Right lobe of liver (tissue), 4 donors: ENCODE results near the gene ADAP2.

Experiments used
- CTCF ChIP-seq, 4 donors: fragments of 200-600 bp in 3 of 4; fragments of 450-650 bp in 1 of 4; IDR thresholded peaks; one replicate each; pipeline versions ENCODE4 v1.5.1 to v1.8.0; 2016 to 2022; ENCODE audit warnings: antibody characterized with exemption in 4 of 4, mild to moderate bottlenecking in 2 of 4
- POLR2A ChIP-seq: fragments of 450-650 bp; IDR thresholded peaks from one replicate; pipeline ENCODE4 v1.6.1; 2017; ENCODE audit warnings: antibody characterized with exemption, mild to moderate bottlenecking
- donor health status: DM: no; HTN: no; CAD: no.
- donor health status: DM: no; HTN: no; CAD: no.
- donor health status: DM: no; HTN: yes; CAD: no.

- no peak for TF ChIP-seq CTCF (IDR thresholded peaks at IDR 0.05)
- TF ChIP-seq POLR2A, result no peak
These were observed 76.1 kb downstream of the ADAP2 start for GRCh38 chr17:30997842-30998241.
